Femur (tissue), 1 donor: ENCODE data around the gene GABRA6.
"Not testable (repeated sequence)": the region's sequence is repeated elsewhere in the genome, so short reads cannot be mapped to it uniquely, and the experiment has no call there.

ENCODE experiments used
- DNase-seq: peaks from one replicate; pipeline ENCODE4 v3.0.0-alpha.2; 2017

Gene GABRA6

DNA sequence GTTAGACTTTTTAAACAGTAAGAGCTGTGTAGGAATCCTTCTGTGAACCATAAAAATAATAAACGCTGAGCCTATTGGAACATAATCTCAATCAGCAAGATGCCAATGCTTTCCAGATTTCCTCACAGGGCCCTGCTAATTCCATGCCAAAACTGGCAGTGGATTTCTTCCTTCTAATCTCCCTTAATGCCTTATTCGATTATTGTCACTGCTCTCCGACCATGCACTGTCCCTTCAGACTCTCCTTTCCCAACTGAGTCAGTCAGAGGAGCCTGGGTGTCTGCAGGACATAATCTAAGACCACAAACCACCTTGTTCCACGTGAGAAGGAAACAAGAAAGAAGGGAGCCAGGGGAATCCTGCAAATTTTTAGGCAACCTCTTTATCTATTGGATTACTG lies at the start of gene GABRA6:
TSS of gene GABRA6 (plus strand) at position 261 of the 400 bp plus-strand sequence. CDS start 269 bp downstream, outside the sequence.
- no peak for DNase-seq

DNA sequence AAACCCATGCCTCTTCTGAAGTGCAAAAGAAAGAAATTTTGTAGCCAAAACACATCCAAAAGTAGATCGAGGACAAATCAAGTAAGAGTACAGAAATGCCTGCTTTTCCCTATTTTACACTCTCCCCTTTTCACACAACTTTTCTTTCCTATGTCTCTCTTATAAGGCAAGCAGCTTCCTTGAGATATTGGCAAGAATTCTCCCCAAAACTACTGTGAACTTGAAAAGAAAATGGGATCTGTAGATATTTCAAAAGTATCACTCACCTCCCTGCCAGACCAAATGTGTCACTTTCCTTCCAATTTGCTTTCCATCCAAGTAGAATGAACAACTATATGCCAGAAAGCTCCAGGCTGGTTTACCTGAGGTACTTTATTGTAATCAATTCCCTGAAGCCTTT lies 47.9 kb upstream of the GABRA6 start:
- DNase-seq, result no peak

DNA sequence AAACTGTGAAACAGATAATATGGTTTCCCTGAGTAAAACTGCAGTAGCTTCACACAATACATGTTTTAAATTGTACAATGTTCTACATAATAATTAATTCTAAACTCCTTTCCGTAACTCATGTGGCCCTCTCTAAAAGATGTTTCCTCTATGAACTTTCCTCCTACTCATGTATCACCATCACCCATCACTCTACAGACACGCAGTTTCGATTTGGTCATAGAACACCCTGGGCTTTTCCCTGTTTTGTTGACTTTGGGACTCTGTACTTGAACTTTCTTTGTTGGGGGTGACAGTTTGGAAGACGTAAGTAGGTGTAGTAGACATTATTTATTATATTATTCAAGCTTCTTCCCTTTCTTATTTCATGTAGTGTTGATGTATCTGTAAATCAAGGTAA lies 44.1 kb upstream of the GABRA6 start:
- DNase-seq, result no peak

DNA sequence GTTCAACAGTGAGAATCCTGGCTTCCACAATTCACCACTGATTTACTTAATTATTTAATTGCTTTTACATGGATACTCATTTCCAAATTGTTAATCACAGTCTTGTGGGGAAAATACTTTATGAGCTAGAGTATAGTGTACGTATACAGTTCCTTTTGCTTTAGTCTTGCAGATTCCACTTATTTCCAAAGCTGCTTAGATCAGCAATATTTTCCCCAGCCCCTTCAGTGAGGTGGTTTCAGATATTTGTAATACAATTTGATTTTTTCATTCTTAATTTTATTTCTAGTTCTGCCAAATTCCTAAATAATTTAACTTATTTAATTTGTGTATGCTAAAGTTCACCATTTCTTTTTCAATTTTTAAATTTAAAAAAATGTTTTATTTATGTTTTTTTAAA lies 40.3 kb upstream of the GABRA6 start:
- DNase-seq, result no peak

DNA sequence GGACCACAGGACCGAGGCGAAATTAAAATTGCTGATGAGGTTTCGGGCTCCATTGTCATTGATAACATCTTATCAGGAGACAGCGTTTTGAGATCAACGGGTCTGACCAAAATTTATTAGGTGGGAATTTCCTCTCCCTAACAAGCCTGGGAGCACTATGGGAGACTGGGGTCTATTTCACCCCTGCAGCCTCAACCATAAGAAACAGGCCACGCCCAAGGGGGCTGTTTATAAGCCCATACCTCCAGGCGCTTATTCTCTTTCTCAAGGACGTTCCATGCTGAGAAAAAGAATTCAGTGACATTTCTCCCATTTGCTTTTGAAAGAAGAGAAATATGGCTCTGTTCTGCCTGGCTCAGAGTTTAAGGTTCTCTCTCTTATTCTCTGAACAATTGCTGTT lies 33.6 kb upstream of the GABRA6 start:
- DNase-seq, result not testable (repeated sequence)

DNA sequence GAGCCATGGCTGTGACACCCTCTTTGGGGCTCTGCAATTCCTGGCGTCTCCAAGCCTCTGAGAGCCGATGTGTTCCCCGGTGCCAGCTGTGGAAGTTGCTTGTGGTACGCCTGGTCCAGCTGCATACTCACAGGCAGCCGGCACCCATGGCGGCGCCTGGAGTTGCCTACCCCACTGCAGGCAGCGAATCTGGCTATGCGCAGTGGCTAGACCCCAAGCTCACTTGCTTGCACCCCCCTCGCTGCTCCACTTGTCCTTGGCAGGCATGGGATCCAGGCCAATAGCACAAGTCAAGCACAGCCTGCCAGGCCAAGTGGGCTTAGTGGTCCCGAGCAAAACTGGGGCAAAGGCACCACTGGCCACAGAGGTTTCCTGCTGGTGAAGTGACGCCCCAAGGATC lies 24.7 kb upstream of the GABRA6 start:
- DNase-seq, result no peak

DNA sequence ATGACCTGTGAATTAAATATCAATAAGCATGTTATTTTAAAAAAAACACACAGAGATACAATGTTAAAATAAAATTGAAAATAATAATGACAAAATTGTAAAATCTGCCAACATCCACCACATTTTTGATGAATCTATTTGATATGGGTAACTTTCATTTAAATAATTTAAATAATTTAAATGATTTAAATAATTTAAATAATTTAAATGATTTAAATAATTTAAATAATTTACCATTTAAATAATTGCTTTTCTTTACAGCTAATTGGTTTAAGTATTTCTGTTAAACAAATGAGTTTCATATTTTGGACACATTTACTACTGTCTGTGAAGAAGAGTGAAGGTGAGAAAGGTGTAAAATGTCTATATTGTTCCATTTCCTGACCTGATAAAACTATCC lies 22.1 kb upstream of the GABRA6 start:
- no peak for DNase-seq

DNA sequence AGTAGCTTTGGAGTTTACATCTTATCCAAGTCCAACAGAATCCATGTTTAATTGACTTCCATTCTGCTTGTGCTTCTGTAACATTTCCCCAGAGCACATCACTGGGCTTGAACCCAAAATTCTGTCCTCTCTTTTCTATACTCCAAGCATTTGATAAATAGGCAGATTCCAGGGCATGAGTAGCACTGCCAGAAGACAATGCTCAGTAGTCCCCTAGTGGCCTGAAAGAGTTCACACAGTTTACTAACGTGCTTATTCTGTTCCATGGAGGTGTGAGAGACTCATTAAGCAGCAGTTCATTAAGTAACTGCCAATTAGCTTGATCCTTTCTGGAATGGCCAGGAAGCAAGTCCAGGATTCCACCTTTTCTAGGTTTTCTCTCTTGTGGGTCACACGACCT lies 9.4 kb upstream of the GABRA6 start:
- no peak for DNase-seq

DNA sequence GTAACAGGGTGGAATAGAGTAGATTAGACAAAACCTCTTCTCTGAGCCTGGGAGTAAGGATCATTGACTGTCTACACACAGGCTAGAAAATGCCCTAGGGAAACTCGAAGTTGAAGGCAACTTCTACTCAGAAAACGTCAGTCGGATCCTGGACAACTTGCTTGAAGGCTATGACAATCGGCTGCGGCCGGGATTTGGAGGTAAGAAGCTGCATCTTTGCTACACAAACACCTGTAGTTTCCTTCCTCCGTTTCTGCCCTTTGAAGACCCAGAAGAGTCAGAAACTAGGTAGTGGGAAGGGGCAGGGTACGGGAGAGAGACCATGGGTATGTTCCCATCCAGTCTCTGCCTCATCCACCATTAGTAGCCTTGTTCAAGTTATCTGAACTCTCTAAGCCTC lies 628 bp downstream of the GABRA6 start:
- DNase-seq, result no peak

DNA sequence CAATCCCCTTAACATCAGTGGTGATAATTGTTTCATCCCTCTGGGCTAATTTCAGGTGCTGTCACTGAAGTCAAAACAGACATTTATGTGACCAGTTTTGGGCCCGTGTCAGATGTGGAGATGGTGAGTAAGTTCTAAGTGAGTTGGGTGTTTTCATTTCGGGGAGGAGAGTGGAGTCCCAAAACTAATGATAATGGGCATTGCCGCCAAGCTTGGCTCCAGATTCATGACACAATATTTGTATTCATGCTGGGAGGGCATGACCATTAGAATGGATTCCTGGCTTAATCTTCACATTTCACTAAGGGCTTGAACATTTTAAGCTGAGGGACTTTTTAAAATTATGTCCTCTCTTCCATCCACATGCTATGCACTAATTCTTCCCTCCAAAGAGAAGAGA lies 1.4 kb downstream of the GABRA6 start:
- DNase-seq, result no peak

DNA sequence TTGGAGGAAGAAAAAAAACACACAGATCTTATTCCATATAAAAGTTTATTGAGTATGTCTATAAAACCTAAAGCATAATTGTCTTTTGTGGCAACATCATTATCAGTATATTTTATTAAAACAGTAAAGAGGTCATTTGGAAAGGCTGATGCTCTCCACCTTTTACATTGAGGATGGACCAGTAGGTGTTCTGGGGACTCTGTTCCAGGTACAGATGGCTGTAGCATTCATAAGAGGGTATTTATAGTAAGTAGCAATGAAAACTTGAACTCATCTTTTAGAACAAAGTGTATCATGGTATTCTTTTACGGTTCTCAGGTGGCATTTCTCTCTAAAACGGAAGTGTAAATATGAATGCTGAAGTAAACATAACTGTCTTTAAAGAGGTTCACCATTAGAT lies 1.8 kb downstream of the GABRA6 start:
- DNase-seq, result no peak

DNA sequence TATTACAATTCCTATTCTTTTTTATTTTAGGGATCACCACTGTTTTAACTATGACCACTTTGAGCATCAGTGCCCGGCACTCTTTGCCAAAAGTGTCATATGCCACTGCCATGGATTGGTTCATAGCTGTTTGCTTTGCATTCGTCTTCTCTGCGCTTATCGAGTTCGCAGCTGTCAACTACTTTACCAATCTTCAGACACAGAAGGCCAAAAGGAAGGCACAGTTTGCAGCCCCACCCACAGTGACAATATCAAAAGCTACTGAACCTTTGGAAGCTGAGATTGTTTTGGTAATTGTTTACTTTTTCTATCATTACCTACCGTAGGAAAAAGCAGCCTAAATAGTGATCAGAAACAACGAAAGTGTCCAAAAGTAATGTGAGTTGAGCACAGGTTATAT lies 6.4 kb downstream of the GABRA6 start:
- no peak for DNase-seq

DNA sequence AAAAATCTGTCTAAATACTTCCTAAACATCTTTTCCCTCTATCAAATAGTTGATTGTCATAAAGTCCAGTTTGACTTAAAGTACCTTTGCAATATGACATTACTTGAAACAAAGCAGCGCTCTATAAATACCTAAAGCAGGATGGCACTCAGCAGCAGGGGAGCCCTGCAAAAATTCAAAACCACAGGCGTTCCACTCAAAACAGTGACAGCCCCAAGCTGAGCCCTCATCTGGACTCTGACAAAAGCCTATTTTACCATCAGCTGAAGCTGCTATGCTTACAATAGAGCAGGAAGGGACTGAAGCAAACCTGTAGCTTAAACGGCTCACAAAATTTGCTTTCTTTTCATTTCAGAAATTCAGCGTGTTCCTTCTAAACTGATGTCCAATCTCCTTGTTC lies 11.5 kb downstream of the GABRA6 start:
- DNase-seq, result no peak

DNA sequence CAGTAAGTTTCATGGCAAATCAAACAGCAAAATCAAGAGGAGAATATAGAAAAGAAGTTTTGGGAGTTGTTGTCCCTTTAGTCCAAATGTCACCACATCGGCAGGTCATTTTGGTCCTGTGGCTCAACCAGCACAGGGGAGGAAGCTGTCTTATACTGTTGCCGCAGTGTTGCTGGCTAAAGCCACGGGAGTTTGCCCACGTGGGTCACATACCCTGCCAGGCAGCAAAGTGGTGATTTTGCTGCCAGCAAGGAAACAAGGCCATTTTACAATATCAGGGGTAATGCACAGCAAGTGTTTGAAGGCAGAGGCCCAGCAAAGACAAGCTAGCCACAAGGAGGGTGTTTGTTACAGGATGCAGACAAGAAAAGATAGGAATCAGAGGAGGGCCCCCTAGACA lies 14.5 kb downstream of the GABRA6 start:
- DNase-seq, result no peak

DNA sequence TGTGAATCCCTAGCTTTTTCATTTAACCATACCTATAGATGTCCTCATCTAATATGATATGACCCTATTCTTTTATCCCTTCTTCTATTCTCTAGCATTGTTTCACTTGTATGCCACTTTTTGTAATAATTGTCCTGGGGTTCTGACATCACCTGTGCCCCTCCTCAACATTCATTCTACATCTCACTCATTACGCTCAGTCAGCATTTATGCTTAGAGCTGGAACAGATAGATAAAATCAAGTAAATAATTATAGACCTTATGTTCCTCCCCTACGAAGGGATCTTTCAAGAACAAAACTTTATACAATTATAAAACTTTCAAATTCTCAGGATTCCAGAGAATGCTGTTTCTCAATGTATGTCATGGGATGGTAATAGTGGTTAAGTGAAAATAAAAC lies 18.0 kb downstream of the GABRA6 start:
- no peak for DNase-seq

DNA sequence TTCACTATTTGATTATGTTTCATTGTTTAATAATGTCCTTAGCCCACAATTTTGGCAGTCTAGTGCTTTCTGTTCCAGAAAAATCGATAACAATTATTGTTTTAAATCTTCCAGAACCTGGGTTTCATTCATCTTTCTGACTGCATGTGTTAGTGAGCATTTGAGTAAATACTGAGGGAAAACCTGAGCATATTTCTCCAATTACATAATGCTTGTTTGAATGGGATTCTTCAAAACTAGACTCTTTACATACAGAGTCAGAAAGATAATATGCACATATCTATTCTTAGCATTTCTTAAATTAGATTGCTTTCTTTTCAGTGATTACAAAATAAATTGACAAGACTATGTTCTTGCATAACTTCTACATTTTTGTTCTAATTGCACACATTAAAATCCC lies 21.9 kb downstream of the GABRA6 start:
- no peak for DNase-seq

DNA sequence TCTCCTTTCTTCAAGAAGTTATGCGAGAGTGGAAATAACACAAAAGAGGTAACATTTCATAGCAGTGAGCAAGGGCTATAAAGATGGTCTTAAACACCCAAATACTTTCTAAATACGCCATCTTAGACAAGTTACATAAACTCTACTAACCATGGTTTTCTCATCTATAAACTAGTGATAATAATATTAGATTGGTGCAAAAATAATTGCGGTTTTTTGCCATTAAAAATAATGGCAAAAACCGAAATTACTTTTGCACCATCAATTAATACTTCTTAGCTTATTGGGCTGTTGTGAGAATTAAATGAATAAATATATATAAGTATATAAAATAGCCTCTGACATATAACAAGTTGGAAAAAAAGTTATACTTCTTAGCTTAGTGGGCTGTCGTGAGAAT lies 23.7 kb downstream of the GABRA6 start:
- no peak for DNase-seq

DNA sequence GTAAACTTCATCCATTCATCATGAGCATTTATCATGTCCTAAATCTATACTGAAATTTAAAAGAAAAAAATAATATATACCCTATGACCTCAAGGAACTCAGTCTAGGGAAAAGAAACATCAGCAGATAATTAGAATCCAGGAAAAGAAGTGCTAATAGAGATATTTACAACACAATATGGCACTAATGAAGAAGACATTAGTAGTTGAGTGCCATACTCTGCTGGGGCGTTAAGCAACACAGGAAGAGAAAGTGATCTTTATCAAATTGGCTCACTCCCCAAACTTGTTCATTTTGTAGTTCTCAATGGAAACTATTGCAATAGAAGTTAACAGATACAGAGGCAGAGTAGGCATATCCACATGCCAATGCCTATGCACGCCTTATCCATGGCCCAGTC lies 27.5 kb downstream of the GABRA6 start:
- no peak for DNase-seq

DNA sequence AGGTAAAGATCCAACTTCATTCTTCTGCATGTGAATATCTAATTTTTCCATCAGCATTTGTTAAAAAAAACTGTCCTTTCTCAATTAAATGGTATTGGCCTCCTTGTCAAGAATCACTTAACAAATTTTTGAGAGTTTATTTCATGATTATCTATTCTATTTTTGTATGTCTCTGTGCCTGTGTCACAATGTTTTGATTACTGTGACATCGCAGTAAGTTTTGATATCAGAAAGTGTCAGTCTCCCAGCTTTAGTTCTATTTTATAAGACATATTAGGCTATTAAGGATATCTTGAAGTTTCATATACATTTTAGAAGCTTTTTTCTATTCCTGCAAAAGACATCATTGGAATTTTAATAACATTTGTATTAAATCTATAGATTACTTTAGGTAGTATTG lies 33.6 kb downstream of the GABRA6 start:
- DNase-seq, result no peak

DNA sequence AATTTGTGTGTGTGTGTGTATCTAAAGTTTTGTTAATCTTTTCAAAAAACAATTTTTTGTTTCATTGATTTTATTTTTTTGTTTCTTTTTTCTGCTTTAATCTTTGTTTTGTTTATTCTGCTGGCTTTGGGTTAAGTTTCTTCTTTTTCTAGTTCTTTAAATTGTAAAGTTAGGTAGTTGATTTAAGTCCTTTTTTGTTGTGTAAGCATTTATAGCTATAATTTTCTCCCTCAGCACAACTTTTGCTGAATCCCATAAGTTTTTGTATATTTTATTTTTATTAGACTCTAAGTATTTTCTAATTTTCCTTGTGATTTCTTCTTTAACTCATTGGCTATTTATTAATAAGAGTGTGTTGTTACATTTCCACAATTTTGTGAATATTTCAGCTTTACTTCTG lies 34.9 kb downstream of the GABRA6 start:
- no peak for DNase-seq

DNA sequence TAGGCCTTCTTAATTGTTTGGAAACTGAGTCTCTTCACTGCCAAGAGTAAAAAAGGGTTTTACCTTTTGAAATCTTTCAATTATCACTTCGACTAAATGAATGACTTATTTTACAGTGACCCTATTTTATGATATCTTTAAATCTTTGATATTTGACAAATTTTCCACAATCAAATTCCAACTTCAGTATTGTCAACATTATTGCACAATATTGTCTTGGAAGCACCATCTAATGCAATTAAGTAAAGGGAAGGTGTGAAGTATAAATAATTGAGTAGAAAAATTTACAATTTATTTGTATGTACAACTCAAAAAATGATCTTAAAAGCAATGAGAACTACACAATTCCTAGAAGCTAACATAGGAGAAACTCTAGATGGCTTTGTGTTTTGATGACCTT lies 49.2 kb downstream of the GABRA6 start:
- DNase-seq, result no peak

DNA sequence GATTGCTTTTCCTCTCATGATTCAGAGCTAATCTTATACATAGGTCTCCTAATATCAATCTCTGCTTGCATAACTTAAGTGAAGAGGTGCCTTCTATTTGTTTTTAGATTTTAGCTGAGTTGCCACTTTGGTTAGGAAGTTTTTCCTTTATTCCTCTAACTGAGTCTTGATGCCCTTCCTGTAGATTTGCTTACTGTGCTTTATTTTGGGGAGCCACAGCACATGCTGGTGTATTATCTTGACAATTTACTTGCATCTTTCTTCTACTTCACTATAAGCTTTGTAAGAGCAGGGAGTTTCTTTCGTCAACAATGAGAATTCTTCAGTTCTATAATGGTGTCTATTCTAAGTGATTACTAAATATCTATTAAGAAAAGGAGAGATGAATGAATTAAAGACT lies 54.9 kb downstream of the GABRA6 start:
- DNase-seq, result no peak

DNA sequence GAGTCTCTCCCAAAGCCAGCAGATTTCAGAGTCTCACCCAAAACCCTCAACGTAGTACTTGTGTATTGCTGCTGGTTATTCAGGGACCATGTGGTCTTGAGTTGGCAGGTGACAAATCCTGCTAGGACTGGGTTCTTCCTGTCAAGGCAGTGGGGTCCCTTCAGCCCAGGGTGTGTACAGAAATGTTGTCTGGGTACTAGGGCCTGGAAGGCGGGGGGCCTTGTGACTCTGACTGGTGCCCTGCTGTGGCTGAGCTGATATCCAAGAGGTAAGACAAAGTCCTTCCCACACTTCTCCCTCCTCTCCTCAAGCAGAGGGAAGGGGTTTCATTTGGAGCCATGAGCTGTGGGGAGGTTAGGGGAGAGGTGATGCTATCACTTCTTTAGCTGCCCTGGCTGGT lies 58.8 kb downstream of the GABRA6 start:
- DNase-seq, result no peak

DNA sequence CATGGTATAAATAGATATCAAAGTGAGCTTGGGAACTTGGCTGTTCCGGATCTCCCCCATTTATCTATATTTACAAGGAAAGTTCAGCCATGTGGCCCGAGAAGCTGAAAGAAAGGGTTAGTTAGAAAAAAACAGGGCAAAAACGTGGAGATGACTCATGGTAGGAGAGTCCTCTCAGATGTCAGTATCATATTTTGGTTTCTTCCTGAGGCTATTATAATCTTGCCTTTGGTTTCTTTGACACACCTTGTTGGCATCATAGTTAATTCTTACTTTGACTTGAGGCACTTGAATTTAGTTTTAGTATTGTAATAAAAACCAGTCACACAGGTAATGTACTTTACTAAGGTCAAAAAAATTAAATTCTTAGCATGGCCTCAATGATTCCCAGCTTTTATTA lies 59.9 kb downstream of the GABRA6 start:
- no peak for DNase-seq

DNA sequence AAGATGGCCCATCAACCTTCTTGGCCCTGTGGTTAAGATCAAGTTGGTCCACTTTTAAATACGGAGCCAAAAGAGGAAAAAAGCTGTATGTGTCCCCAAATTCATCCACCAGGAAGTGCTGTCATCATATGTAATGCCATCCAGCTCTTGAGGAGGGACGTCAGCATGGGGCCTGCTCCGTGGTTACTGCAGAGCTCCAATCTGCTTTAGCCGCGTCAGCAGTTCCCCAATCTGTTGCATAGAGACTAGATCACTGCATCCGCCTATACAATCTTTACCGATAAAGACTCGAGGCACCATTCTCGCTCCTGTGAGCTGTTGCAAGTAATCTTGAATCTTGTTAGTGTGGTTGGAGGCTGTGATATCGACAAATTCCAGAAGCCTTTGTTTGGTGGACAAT lies 65.7 kb downstream of the GABRA6 start:
- DNase-seq, result no peak
